ENCODE measurements around the gene ANXA2R. TPM values are rescaled to one million over a fixed set of nuclear protein-coding genes. Genes with fewer than 3 reads are reported as not detected.

ANXA2R gene
- total and polyA plus RNA-seq, 9 of the 15 experiments (the other 6 are each of a cell fraction or from before 2014, with no cell fraction given) = 2.1 to 4.8 (median 3.4) TPM

DNA sequence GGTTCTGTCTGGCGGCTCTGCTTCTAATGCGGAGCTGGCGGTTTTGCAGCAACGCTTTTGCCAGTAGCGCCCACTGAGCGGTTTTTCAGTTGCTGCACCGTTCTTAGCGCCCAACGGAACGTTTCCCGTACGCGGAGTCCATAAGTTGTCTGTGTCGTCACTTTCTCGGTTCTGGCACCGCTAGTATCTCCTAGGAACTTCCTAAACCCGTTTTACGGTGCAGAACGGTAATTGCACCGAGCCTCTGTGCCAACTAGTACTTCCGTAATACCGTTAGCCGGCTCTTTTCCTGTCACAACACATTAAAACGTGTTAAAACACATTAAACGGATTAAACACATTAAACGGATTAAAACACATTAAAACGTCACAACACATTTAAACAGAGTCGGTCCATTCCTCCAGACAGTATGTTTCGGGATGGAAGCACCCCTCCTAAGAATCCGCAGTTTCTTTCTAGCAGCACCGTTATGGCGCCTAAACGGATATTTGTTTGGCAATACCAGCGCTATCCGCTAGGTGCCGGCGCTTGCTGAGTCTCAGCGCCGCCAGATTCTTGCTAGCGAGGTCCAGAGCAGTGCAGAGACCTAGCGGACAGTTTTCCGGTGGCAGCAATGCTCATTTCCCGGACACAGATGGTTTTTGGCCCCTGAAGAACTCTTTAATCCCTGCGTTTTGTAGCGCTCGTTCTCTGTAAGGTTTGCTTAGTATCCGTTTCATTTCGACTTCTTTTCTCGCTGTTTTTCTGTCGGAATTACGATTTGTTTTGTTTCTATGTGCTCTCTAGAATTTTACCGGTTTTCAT is 45.4 kb downstream of the ANXA2R start (continued):
- TF ChIP-seq, protein P1, sequence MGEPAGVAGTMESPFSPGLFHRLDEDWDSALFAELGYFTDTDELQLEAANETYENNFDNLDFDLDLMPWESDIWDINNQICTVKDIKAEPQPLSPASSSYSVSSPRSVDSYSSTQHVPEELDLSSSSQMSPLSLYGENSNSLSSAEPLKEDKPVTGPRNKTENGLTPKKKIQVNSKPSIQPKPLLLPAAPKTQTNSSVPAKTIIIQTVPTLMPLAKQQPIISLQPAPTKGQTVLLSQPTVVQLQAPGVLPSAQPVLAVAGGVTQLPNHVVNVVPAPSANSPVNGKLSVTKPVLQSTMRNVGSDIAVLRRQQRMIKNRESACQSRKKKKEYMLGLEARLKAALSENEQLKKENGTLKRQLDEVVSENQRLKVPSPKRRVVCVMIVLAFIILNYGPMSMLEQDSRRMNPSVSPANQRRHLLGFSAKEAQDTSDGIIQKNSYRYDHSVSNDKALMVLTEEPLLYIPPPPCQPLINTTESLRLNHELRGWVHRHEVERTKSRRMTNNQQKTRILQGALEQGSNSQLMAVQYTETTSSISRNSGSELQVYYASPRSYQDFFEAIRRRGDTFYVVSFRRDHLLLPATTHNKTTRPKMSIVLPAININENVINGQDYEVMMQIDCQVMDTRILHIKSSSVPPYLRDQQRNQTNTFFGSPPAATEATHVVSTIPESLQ (CRISPR knock-in tag; IDR thresholded peaks at IDR 0.05) = peak; percentile 95; the same call in 1 of the 2 replicates
- TF ChIP-seq GTF2F1 (IDR thresholded peaks at IDR 0.05; ENCODE audit: low read depth, low read length) (peak; percentile 62; the same call in 1 of the 2 replicates), ZNF354B (CRISPR knock-in tag; IDR thresholded peaks at IDR 0.05) (0 out of 2 replicates have a peak, but pooled peaks have one; percentile 0), GATAD2B (IDR thresholded peaks at IDR 0.05; ENCODE audit: borderline replicate concordance) (peak; percentile 65; the same call in 1 of the 2 replicates), FOXJ3 (CRISPR knock-in tag; IDR thresholded peaks at IDR 0.05) (no peak), ZNF586 (CRISPR knock-in tag; conservative IDR thresholded peaks at IDR 0.05) (no peak), JUND (IDR thresholded peaks at IDR 0.05; ENCODE audit: borderline replicate concordance, low read depth, low read length) (peak; percentile 60), JUND (tag; IDR thresholded peaks at IDR 0.05; ENCODE audit: borderline replicate concordance, low read depth, low read length) (no peak; the same call in 2 of the 3 replicates), ATF7 (IDR thresholded peaks at IDR 0.05) (peak; percentile 47; the same call in 1 of the 2 replicates), ATF1 (CRISPR knock-in tag; IDR thresholded peaks at IDR 0.05) (no peak), ATF1 (tag; IDR thresholded peaks at IDR 0.05) (peak; percentile 64), SMARCE1 (IDR thresholded peaks at IDR 0.05) (0 out of 2 replicates have a peak, but pooled peaks have one; percentile 15)
- TF ChIP-seq, protein P2, sequence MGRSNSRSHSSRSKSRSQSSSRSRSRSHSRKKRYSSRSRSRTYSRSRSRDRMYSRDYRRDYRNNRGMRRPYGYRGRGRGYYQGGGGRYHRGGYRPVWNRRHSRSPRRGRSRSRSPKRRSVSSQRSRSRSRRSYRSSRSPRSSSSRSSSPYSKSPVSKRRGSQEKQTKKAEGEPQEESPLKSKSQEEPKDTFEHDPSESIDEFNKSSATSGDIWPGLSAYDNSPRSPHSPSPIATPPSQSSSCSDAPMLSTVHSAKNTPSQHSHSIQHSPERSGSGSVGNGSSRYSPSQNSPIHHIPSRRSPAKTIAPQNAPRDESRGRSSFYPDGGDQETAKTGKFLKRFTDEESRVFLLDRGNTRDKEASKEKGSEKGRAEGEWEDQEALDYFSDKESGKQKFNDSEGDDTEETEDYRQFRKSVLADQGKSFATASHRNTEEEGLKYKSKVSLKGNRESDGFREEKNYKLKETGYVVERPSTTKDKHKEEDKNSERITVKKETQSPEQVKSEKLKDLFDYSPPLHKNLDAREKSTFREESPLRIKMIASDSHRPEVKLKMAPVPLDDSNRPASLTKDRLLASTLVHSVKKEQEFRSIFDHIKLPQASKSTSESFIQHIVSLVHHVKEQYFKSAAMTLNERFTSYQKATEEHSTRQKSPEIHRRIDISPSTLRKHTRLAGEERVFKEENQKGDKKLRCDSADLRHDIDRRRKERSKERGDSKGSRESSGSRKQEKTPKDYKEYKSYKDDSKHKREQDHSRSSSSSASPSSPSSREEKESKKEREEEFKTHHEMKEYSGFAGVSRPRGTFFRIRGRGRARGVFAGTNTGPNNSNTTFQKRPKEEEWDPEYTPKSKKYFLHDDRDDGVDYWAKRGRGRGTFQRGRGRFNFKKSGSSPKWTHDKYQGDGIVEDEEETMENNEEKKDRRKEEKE (IDR thresholded peaks at IDR 0.05; ENCODE audit: borderline replicate concordance in 1 of 2, control insufficient read depth in 1 of 2, low read depth in 2 of 2, low read length in 1 of 2) = 0 out of 4 replicates have a peak, but pooled peaks of 1 of the 2 experiments have one; percentile 78
- TF ChIP-seq, protein P3, sequence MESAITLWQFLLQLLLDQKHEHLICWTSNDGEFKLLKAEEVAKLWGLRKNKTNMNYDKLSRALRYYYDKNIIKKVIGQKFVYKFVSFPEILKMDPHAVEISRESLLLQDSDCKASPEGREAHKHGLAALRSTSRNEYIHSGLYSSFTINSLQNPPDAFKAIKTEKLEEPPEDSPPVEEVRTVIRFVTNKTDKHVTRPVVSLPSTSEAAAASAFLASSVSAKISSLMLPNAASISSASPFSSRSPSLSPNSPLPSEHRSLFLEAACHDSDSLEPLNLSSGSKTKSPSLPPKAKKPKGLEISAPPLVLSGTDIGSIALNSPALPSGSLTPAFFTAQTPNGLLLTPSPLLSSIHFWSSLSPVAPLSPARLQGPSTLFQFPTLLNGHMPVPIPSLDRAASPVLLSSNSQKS (CRISPR knock-in tag; IDR thresholded peaks at IDR 0.05) = no peak
- TF ChIP-seq, protein P4, sequence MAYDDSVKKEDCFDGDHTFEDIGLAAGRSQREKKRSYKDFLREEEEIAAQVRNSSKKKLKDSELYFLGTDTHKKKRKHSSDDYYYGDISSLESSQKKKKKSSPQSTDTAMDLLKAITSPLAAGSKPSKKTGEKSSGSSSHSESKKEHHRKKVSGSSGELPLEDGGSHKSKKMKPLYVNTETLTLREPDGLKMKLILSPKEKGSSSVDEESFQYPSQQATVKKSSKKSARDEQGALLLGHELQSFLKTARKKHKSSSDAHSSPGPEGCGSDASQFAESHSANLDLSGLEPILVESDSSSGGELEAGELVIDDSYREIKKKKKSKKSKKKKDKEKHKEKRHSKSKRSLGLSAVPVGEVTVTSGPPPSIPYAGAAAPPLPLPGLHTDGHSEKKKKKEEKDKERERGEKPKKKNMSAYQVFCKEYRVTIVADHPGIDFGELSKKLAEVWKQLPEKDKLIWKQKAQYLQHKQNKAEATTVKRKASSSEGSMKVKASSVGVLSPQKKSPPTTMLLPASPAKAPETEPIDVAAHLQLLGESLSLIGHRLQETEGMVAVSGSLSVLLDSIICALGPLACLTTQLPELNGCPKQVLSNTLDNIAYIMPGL (CRISPR knock-in tag; IDR thresholded peaks at IDR 0.05) = peak; percentile 58; the same call in 1 of the 2 replicates

Measured in K562 (cell line).